Measurements from ENCODE around the gene EIF2AK2.
A peak's percentile ranks its signal among the peaks of the same experiment; 100 is the strongest.

Gene EIF2AK2

GRCh38 chr2:37168217-37168981 is 11.6 kb upstream of the EIF2AK2 start:
- peak; percentile 95 for FAIRE-seq

- peak; percentile 76 for FAIRE-seq
These were observed 10.9 kb upstream of the EIF2AK2 start for GRCh38 chr2:37167636-37168180.

GRCh38 chr2:37164757-37165156 is 8.0 kb upstream of the EIF2AK2 start:
- peak; percentile 59 for FAIRE-seq

- no peak for FAIRE-seq
These were observed 516 bp downstream of the EIF2AK2 start for GRCh38 chr2:37156071-37156856.

- no peak for FAIRE-seq
These were observed 2.0 kb downstream of the EIF2AK2 start for GRCh38 chr2:37154785-37155184.

- no peak for FAIRE-seq
These were observed 3.6 kb downstream of the EIF2AK2 start for GRCh38 chr2:37153224-37153623.

- no peak for FAIRE-seq
These were observed 7.0 kb downstream of the EIF2AK2 start for GRCh38 chr2:37149626-37150322.

- no peak for FAIRE-seq
These were observed 8.5 kb downstream of the EIF2AK2 start for GRCh38 chr2:37148325-37148724.

GRCh38 chr2:37146062-37146461 is 10.7 kb downstream of the EIF2AK2 start:
- FAIRE-seq = no peak

- no peak for FAIRE-seq
These were observed 12.8 kb downstream of the EIF2AK2 start for GRCh38 chr2:37143974-37144373.

GRCh38 chr2:37142546-37142945 is 14.2 kb downstream of the EIF2AK2 start:
- FAIRE-seq = peak; percentile 27

GRCh38 chr2:37132914-37133313 is 23.9 kb downstream of the EIF2AK2 start:
- no peak for FAIRE-seq

GRCh38 chr2:37125416-37125815 is 31.4 kb downstream of the EIF2AK2 start:
- no peak for FAIRE-seq

GRCh38 chr2:37119157-37119556 is 37.6 kb downstream of the EIF2AK2 start:
- FAIRE-seq = no peak

- no peak for FAIRE-seq
These were observed 39.2 kb downstream of the EIF2AK2 start for GRCh38 chr2:37117566-37117965.

GRCh38 chr2:37111958-37112357 is 44.8 kb downstream of the EIF2AK2 start:
- FAIRE-seq = no peak

GRCh38 chr2:37110306-37111212 is 46.2 kb downstream of the EIF2AK2 start:
- FAIRE-seq = no peak

- no peak for FAIRE-seq
These were observed 47.3 kb downstream of the EIF2AK2 start for GRCh38 chr2:37109523-37109922.

GRCh38 chr2:37105150-37105549 is 51.6 kb downstream of the EIF2AK2 start:
- no peak for FAIRE-seq

GRCh38 chr2:37104178-37104577 is 52.6 kb downstream of the EIF2AK2 start:
- no peak for FAIRE-seq

- no peak for FAIRE-seq
These were observed 54.2 kb downstream of the EIF2AK2 start for GRCh38 chr2:37102588-37102987.

- FAIRE-seq = no peak
These were observed 56.7 kb downstream of the EIF2AK2 start for GRCh38 chr2:37100054-37100453.

Data from G401.6 (cell line).